SHP77 (cell line): ENCODE measurements around the gene EVI5.
"Not testable (repeated sequence)": the region's sequence is repeated elsewhere in the genome, so short reads cannot be mapped to it uniquely, and the experiment has no call there.

Experiments used
- DNase-seq, 2 experiments: peaks; one replicate each; lab custom pipeline; 2025; lab: John Stamatoyannopoulos, UW

The EVI5 gene

GRCh38 chr1:92679980-92680379 is 104.9 kb downstream of the EVI5 start:
- no peak for DNase-seq

GRCh38 chr1:92663775-92664174 is 121.1 kb downstream of the EVI5 start:
- no peak for DNase-seq

- DNase-seq: no peak
Measured at GRCh38 chr1:92662048-92662447, 122.9 kb downstream of the EVI5 start.

GRCh38 chr1:92657701-92658100 is 127.2 kb downstream of the EVI5 start:
- DNase-seq: no peak

GRCh38 chr1:92655197-92655801 is 129.6 kb downstream of the EVI5 start:
- no peak for DNase-seq

GRCh38 chr1:92653605-92654381 is 131.1 kb downstream of the EVI5 start:
- DNase-seq: no peak

GRCh38 chr1:92640686-92641085 is 144.2 kb downstream of the EVI5 start:
- DNase-seq: not testable (repeated sequence)

GRCh38 chr1:92638498-92638897 is 146.4 kb downstream of the EVI5 start:
- DNase-seq: no peak

GRCh38 chr1:92635203-92635602 is 149.7 kb downstream of the EVI5 start:
- DNase-seq: not testable (repeated sequence)

GRCh38 chr1:92623187-92623778 is 161.6 kb downstream of the EVI5 start:
- peak; percentile 0 to 4 for DNase-seq

GRCh38 chr1:92619466-92620189 is 165.3 kb downstream of the EVI5 start:
- no peak for DNase-seq

GRCh38 chr1:92601044-92601443 is 183.9 kb downstream of the EVI5 start:
- no peak for DNase-seq

- no peak for DNase-seq
Measured at GRCh38 chr1:92599184-92599583, 185.7 kb downstream of the EVI5 start.

GRCh38 chr1:92589361-92589760 is 195.5 kb downstream of the EVI5 start:
- DNase-seq: not testable (repeated sequence)

GRCh38 chr1:92587445-92587844 is 197.5 kb downstream of the EVI5 start:
- DNase-seq: no peak

GRCh38 chr1:92585831-92586230 is 199.1 kb downstream of the EVI5 start:
- no peak for DNase-seq

GRCh38 chr1:92584810-92585209 is 200.1 kb downstream of the EVI5 start:
- DNase-seq: not testable (repeated sequence)

- no peak for DNase-seq
Measured at GRCh38 chr1:92583821-92584760, 200.8 kb downstream of the EVI5 start.

- no peak for DNase-seq
Measured at GRCh38 chr1:92577261-92577895, 207.5 kb downstream of the EVI5 start.

- DNase-seq: no peak
Measured at GRCh38 chr1:92575123-92575522, 209.8 kb downstream of the EVI5 start.

GRCh38 chr1:92572520-92572919 is 212.4 kb downstream of the EVI5 start:
- no peak for DNase-seq
